GM12801 (cell line): Measurements from ENCODE around the gene C1QTNF9B.

Experiments
- CTCF ChIP-seq: IDR thresholded peaks from one replicate; pipeline ENCODE4 v1.5.1; 2011; ENCODE audit warnings: control low read depth; ENCODE audit not compliant: insufficient read length; ENCODE audit errors: extremely low read depth

Gene C1QTNF9B

GRCh38 chr13:23922005-23922932 lies 25.0 kb upstream of the C1QTNF9B start:
- TF ChIP-seq CTCF = no peak

GRCh38 chr13:23921451-23921888 lies 24.2 kb upstream of the C1QTNF9B start:
- no peak for TF ChIP-seq CTCF

GRCh38 chr13:23919006-23919405 lies 21.7 kb upstream of the C1QTNF9B start:
- TF ChIP-seq CTCF = no peak

- TF ChIP-seq CTCF = no peak
These were observed 20.9 kb upstream of the C1QTNF9B start for GRCh38 chr13:23918208-23918607.

GRCh38 chr13:23915308-23915707 lies 18.0 kb upstream of the C1QTNF9B start:
- no peak for TF ChIP-seq CTCF

- TF ChIP-seq CTCF = no peak
These were observed 15.2 kb upstream of the C1QTNF9B start for GRCh38 chr13:23912469-23912868.

GRCh38 chr13:23909606-23910005 lies 12.3 kb upstream of the C1QTNF9B start:
- no peak for TF ChIP-seq CTCF
